NCI-H2107 (cell line): ENCODE data around the gene PNPLA7.

Experiments used
- DNase-seq: peaks from one replicate; lab custom pipeline; 2025; lab: John Stamatoyannopoulos, UW

Gene PNPLA7

GRCh38 chr9:137494104-137494544 is 56.1 kb downstream of the PNPLA7 start:
- no peak for DNase-seq

- no peak for DNase-seq
Observed at GRCh38 chr9:137493364-137494103, 56.7 kb downstream of the PNPLA7 start.

- DNase-seq: no peak
Observed at GRCh38 chr9:137492464-137493363, 57.5 kb downstream of the PNPLA7 start.

GRCh38 chr9:137491735-137492432 is 58.3 kb downstream of the PNPLA7 start:
- DNase-seq: no peak

- no peak for DNase-seq
Observed at GRCh38 chr9:137490532-137491186, 59.5 kb downstream of the PNPLA7 start.

GRCh38 chr9:137488906-137489305 is 61.3 kb downstream of the PNPLA7 start:
- DNase-seq: no peak

GRCh38 chr9:137488327-137488653 is 61.9 kb downstream of the PNPLA7 start:
- DNase-seq: no peak

- DNase-seq: peak; percentile 36
Observed at GRCh38 chr9:137487454-137488326, 62.5 kb downstream of the PNPLA7 start.

GRCh38 chr9:137486545-137487453 is 63.4 kb downstream of the PNPLA7 start:
- no peak for DNase-seq

GRCh38 chr9:137486141-137486490 is 64.1 kb downstream of the PNPLA7 start:
- DNase-seq: no peak

GRCh38 chr9:137485343-137486140 is 64.7 kb downstream of the PNPLA7 start:
- no peak for DNase-seq

- DNase-seq: no peak
Observed at GRCh38 chr9:137484551-137485315, 65.5 kb downstream of the PNPLA7 start.

- no peak for DNase-seq
Observed at GRCh38 chr9:137482094-137482781, 68.0 kb downstream of the PNPLA7 start.

- DNase-seq: no peak
Observed at GRCh38 chr9:137480686-137481683, 69.2 kb downstream of the PNPLA7 start.

GRCh38 chr9:137479892-137480685 is 70.1 kb downstream of the PNPLA7 start:
- no peak for DNase-seq
